ENCODE data around the gene NISCH. TPM values are rescaled to one million over a fixed set of nuclear protein-coding genes. Genes with fewer than 3 reads are reported as not detected.

The NISCH gene
- total and polyA plus RNA-seq, 2 donors (not counting 3 experiments of a cell fraction or from before 2014, with no cell fraction given): 156 to 178 TPM

GRCh38 chr3:52415800-52416199, 39.6 kb upstream of the NISCH start:
- H3K36me3 ChIP-seq (ENCODE audit: control insufficient read depth in 2 of 2, extremely low read depth in 1 of 2, insufficient read depth in 2 of 2, low read length in 2 of 2): no peaks in the 10 kb centered on the region
- FAIRE-seq: no peak
- no peak overlapping the region for H3K27ac ChIP-seq (ENCODE audit: insufficient read depth, low read depth, low read length)
- DNase-seq (ENCODE audit: low read depth, low spot score): no peak
- no peak overlapping the region for H2AFZ ChIP-seq (ENCODE audit: low read depth, low read length)
- H3K9me3 ChIP-seq (replicated peaks; ENCODE audit: control insufficient read depth, insufficient read depth, low read length): no peaks in the 10 kb centered on the region
- no peak overlapping the region for H3K4me2 ChIP-seq (ENCODE audit: insufficient read depth, low read length)
- ChIA-PET CTCF (interaction anchor here (1.6 to 4.8 kb wide), 2 partner anchors 12 to 32 kb away, joined by 5 to 145 read pairs; partner anchors contain the start of gene SEMA3G), POLR2A (no interaction called here)
- no peaks in the 10 kb centered on the region for H3K27me3 ChIP-seq (ENCODE audit: control insufficient read depth in 2 of 2, insufficient read depth in 2 of 2, low read length in 2 of 2)
- H3K4me1 ChIP-seq (ENCODE audit: control insufficient read depth, extremely low read depth, insufficient read depth, low read length): peaks cover 12% of the 10 kb centered on the region
- H3K9ac ChIP-seq (replicated peaks; ENCODE audit: extremely low read depth, insufficient read depth, low read length): no peak overlapping the region
- no peaks in the 10 kb centered on the region for H4K20me1 ChIP-seq (replicated peaks; ENCODE audit: control insufficient read depth, extremely low read depth, insufficient read depth, low read length)
- no peak overlapping the region for H3K4me3 ChIP-seq (replicated peaks in 1 of 3; ENCODE audit: insufficient read depth in 1 of 3, low read depth in 1 of 3, low read length in 3 of 3)
- H3K79me2 ChIP-seq (ENCODE audit: control insufficient read depth, insufficient read depth, low read length): no peaks in the 10 kb centered on the region
- no peaks in the 10 kb centered on the region for H3K9me1 ChIP-seq (replicated peaks; ENCODE audit: control insufficient read depth, extremely low read depth, insufficient read depth, low read length)
- TF ChIP-seq FOS (IDR thresholded peaks at IDR 0.05; ENCODE audit: borderline replicate concordance, insufficient read depth, low read length) (no peak), EZH2 (IDR thresholded peaks at IDR 0.05; ENCODE audit: borderline replicate concordance, low read depth, low read length, severe bottlenecking) (no peak), MAX (IDR thresholded peaks at IDR 0.05; ENCODE audit: insufficient read depth, insufficient read length) (no peak)
- dilution Hi-C loops (cut with MboI; ENCODE audit: extremely low pct_ligation_motif_present, low sequenced_read_pairs): no loop called here
- BruUV-seq (replicated peaks): no TSS peak
- intact Hi-C loops (cut with micrococcal nuclease): no loop called here

- H3K9ac ChIP-seq (replicated peaks; ENCODE audit: extremely low read depth, insufficient read depth, low read length): no peak overlapping the region
- no peak overlapping the region for H3K27ac ChIP-seq (ENCODE audit: insufficient read depth, low read depth, low read length)
- H3K4me1 ChIP-seq (ENCODE audit: control insufficient read depth, extremely low read depth, insufficient read depth, low read length): no peaks in the 10 kb centered on the region
- no peaks in the 10 kb centered on the region for H3K36me3 ChIP-seq (ENCODE audit: control insufficient read depth in 2 of 2, extremely low read depth in 1 of 2, insufficient read depth in 2 of 2, low read length in 2 of 2)
- no peaks in the 10 kb centered on the region for H3K27me3 ChIP-seq (ENCODE audit: control insufficient read depth in 2 of 2, insufficient read depth in 2 of 2, low read length in 2 of 2)
- H3K79me2 ChIP-seq (ENCODE audit: control insufficient read depth, insufficient read depth, low read length): no peaks in the 10 kb centered on the region
- dilution Hi-C loops (cut with MboI; ENCODE audit: extremely low pct_ligation_motif_present, low sequenced_read_pairs) (no loop called here), intact Hi-C loops (cut with micrococcal nuclease) (no loop called here)
- H3K4me2 ChIP-seq (ENCODE audit: insufficient read depth, low read length): no peak overlapping the region
- no peak for FAIRE-seq
- BruUV-seq (replicated peaks): no TSS peak
- no peak overlapping the region for H3K4me3 ChIP-seq (replicated peaks in 1 of 3; ENCODE audit: insufficient read depth in 1 of 3, low read depth in 1 of 3, low read length in 3 of 3)
- no peak overlapping the region for H2AFZ ChIP-seq (ENCODE audit: low read depth, low read length)
- ChIA-PET POLR2A (no interaction called here), CTCF (interaction anchor here (0.6 to 10.2 kb wide), 3 partner anchors 8 to 28 kb away, joined by 3 to 243 read pairs (median 6); partner anchors contain the start of gene SEMA3G)
- TF ChIP-seq EZH2 (IDR thresholded peaks at IDR 0.05; ENCODE audit: borderline replicate concordance, low read depth, low read length, severe bottlenecking): no peak
- TF ChIP-seq JUN (IDR thresholded peaks at IDR 0.05; ENCODE audit: borderline replicate concordance, insufficient read depth, insufficient read length, low read depth): no peak
- TF ChIP-seq MAX (IDR thresholded peaks at IDR 0.05; ENCODE audit: insufficient read depth, insufficient read length): no peak
- no peak for TF ChIP-seq POLR2A (IDR thresholded peaks at IDR 0.05; ENCODE audit: low read depth, low read length)
- TF ChIP-seq GATA2 (IDR thresholded peaks at IDR 0.05; ENCODE audit: insufficient read depth, insufficient read length, low read depth, low read length): no peak
- TF ChIP-seq MYC (IDR thresholded peaks at IDR 0.05; ENCODE audit: low read depth, low read length): no peak
- no peak for TF ChIP-seq CTCF (IDR thresholded peaks at IDR 0.05; ENCODE audit: extremely low read depth in 1 of 2, insufficient read depth in 1 of 2, low read depth in 1 of 2, low read length in 2 of 2)
- TF ChIP-seq FOS (IDR thresholded peaks at IDR 0.05; ENCODE audit: borderline replicate concordance, insufficient read depth, low read length): no peak
- TF ChIP-seq POLR2AphosphoS5 (IDR thresholded peaks at IDR 0.05; ENCODE audit: insufficient read depth, low read depth, low read length): no peak
- H4K20me1 ChIP-seq (replicated peaks; ENCODE audit: control insufficient read depth, extremely low read depth, insufficient read depth, low read length): no peaks in the 10 kb centered on the region
- no peak for DNase-seq (ENCODE audit: low read depth, low spot score)
- H3K9me1 ChIP-seq (replicated peaks; ENCODE audit: control insufficient read depth, extremely low read depth, insufficient read depth, low read length): no peaks in the 10 kb centered on the region
- H3K9me3 ChIP-seq (replicated peaks; ENCODE audit: control insufficient read depth, insufficient read depth, low read length): no peaks in the 10 kb centered on the region
Observed at GRCh38 chr3:52420388-52420787, 35.0 kb upstream of the NISCH start.

All from endothelial cell of umbilical vein (primary cell).